Measurements from ENCODE around the gene PLA2G7.
A peak's percentile ranks its signal among the peaks of the same experiment; 100 is the strongest.
"Not testable (repeated sequence)": the region's sequence is repeated elsewhere in the genome, so short reads cannot be mapped to it uniquely, and the experiment has no call there.

PLA2G7 gene

DNA sequence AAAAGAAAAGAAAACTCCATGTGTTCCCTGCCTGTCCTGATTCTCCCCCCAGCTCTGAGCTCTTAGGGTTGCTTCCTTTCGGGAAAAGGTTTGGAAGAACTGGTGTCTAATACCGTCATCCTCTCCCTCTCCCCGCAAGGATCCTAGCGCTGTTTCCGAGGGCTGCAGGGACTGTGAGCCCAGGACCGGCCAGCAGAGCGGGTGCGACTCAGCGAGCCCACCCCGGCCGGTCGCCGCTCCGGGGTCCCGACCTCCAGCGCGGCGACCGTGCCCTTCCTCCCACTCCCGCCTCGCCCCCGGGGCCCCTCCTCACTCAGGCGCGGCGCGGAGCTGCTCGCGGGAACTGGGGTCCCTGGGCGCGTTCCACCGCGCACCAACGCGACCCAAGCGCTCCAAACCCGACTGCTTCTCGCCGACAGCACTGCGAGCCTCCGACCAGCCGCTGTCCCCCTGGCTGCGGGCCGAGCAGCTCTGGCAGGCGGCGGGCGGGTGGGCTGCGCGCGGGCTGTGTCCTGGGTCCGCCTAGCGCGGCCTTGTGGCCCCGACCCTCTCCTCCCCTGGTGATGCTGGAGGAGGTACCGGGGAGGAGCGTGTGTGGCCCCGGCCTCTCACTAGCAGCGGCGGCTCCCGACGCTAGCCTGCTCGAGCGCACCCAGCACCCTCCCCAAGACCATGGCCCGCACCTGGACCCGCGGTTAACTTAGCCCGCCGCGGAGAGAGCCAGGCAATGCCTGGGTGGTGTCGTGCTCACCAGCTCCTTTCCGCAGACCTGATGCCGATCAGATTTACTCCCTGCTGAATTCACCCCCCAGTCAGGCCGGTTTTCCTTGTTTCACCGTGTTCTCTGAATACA lies at the start of gene PLA2G7:
Gene PLA2G7 (minus strand): TSS at position 509 of the 853 bp plus-strand sequence. CDS start 12,484 bp downstream, outside the sequence.
- TF ChIP-seq, protein P1, sequence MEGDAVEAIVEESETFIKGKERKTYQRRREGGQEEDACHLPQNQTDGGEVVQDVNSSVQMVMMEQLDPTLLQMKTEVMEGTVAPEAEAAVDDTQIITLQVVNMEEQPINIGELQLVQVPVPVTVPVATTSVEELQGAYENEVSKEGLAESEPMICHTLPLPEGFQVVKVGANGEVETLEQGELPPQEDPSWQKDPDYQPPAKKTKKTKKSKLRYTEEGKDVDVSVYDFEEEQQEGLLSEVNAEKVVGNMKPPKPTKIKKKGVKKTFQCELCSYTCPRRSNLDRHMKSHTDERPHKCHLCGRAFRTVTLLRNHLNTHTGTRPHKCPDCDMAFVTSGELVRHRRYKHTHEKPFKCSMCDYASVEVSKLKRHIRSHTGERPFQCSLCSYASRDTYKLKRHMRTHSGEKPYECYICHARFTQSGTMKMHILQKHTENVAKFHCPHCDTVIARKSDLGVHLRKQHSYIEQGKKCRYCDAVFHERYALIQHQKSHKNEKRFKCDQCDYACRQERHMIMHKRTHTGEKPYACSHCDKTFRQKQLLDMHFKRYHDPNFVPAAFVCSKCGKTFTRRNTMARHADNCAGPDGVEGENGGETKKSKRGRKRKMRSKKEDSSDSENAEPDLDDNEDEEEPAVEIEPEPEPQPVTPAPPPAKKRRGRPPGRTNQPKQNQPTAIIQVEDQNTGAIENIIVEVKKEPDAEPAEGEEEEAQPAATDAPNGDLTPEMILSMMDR (IDR thresholded peaks at IDR 0.05; ENCODE audit: low read depth, low read length, missing control alignments), result no peak
- no peak for DNase-seq (ENCODE audit: low read depth)
- H3K4me3 ChIP-seq (ENCODE audit: low read depth, low read length), result no peak within 1 kb of the TSS

DNA sequence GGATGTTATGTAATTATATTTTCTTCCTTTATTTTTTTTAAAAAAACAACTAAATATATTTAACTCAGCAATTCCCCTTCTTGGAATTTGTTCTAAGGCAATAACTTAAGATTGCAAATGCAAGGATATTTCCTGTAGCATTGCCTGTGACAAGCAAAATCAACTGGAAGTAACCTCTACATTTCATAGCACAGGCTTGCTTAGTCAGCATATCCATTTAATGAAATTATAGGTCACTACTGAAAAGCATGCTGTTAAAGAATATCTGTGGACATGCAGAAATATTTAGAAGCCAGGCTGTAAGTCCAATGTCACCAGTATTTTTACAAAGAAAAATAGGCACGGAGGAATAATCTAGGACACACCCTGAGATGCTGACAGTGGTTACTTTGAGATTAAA lies 49.4 kb upstream of the PLA2G7 start:
- no peak overlapping the region for H3K4me3 ChIP-seq (ENCODE audit: low read depth, low read length)
- TF ChIP-seq, protein P1 (IDR thresholded peaks at IDR 0.05; ENCODE audit: low read depth, low read length, missing control alignments), result no peak
- DNase-seq (ENCODE audit: low read depth), result no peak

DNA sequence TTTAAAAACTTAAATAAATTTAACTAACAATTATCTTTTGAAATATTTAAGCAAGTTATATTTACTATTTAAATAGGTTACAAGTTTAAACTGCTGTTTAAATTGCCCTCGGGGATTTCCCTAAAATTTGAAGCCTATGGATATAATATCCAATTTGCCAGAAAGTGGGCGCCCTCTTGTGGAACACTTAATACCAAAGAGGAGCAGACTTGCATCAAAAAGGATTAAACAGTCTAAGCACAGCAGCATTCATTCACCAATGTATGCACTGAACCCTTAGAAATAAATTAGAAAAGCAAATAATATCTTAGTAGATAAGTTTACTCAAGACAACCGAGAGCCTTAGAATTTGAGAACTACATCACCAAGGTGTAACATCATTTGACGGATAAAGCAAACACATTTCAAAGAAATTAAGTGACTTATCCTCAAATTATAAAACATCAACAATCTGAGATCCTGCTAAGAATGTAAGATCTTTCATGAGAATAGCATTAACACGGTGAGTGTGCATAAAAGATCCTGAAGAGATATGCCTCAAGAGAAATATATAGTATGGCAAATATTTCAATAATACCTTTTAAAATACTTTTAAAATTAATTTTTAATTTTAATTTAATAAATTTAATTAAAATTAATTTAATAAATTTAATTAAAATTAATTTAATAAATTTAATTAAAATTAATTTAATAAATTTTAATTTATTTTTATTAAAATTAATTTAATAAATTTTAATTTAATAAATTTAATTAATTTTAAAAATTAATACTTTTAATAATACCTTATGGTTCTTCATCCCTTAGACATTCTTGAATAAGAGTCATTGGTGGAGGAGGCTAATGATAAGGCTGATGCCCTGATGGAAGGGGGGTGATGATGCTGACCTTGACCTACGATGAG lies 46.6 kb upstream of the PLA2G7 start:
- no peak for DNase-seq (ENCODE audit: low read depth)
- TF ChIP-seq, protein P1 (IDR thresholded peaks at IDR 0.05; ENCODE audit: low read depth, low read length, missing control alignments), result peak; percentile 44
- no peak overlapping the region for H3K4me3 ChIP-seq (ENCODE audit: low read depth, low read length)

DNA sequence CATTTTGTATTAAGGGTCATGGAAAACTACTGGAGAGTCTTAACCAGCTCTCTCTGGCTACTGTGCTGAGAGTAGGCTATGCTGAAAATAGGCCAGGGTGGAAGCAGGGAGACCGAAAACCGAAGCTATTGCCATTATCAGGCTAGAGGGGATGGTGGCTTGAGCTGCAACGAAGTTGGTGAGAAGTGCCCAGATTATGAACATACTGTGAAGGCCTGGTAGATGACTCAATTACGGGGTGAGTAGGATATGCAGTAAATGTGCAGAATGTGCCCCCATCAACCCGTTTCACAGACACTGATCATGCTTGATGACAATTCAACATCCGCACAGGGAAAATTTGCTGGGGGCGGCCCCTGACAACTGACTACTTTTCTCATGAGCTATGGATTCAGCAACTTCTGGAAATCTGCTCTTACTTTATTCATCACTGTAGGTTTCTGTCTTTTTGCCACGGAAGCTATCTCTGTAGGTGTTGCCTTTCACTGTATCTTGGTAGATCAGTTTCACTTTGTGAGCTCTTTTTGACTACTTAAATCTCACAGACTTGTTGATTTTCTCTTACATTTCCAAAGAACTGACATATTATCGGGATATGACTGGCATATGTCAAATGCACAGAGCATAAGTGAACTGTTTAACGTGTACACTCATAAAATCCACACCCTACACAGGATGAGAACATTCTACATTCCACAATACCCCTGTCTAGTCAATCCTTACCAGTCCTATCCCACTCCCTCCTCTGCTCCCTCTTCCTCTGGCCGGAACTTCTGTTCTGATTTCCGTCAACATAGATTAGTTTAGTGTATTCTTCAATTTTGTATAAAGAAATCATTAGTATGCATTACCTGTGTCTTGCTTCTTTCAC lies 42.5 kb upstream of the PLA2G7 start:
- TF ChIP-seq, protein P1 (IDR thresholded peaks at IDR 0.05; ENCODE audit: low read depth, low read length, missing control alignments), result no peak
- no peak for DNase-seq (ENCODE audit: low read depth)

DNA sequence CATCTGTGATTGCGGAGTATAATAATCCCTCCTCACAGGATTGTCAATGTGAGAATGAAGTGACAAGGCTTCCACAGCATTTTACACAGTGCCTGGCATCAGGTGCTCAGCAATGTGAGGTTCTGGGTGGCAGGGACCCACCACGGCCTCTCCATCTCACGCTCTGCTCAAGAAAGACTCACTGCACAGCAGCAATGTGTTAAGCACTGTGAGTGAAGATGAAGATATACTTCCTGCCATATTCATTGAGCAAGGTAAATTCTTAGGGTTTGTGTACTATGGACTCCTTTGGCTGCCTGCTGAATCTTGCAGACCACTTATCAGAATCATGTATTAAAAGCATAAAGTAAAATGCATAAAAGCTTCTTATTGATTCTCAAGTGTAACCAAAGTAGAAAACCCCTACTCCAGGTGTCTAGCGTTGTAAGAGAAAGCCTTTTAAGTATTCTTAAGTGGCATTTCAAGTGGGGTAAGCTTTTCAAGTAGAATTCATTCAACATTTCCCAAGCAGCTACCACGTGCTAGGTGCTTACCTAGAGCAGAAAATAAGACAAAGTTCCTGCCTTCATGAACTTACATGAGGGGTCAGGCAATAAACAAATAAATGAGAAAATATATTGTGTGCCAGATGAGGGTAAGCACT lies 41.0 kb upstream of the PLA2G7 start:
- TF ChIP-seq, protein P1 (IDR thresholded peaks at IDR 0.05; ENCODE audit: low read depth, low read length, missing control alignments), result no peak
- H3K4me3 ChIP-seq (ENCODE audit: low read depth, low read length), result no peak overlapping the region
- DNase-seq (ENCODE audit: low read depth), result no peak

More for the DNA sequence above, 42.5 kb upstream of the PLA2G7 start:
- no peak overlapping the region for H3K4me3 ChIP-seq (ENCODE audit: low read depth, low read length)

DNA sequence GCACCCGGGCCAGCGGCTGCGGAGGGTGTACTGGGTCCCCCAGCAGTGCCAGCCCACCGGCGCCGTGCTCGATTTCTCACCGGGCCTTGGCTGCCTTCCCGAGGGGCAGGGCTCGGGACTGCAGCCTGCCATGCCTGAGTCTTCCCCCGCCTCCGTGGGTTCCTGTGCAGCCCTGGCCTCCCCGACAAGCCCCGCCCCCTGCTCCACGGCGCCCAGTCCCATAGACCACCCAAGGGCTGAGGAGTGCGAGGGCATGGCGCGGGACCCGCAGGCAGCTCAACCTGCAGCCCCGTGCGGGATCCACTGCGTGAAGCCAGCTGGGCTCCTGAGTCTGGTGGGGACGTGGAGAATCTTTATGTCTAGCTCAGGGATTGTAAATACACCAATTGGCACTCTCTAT lies 39.6 kb upstream of the PLA2G7 start:
- H3K4me3 ChIP-seq (ENCODE audit: low read depth, low read length); DNase-seq (ENCODE audit: low read depth): not testable (repeated sequence)

Data from GM12864 (cell line).